ENCODE results near the gene PTAR1.
A peak's percentile ranks its signal among the peaks of the same experiment; 100 is the strongest.
"Not testable (repeated sequence)": the region's sequence is repeated elsewhere in the genome, so short reads cannot be mapped to it uniquely, and the experiment has no call there.

Gene PTAR1

GRCh38 chr9:69799521-69799920 is 39.7 kb upstream of the PTAR1 start:
- CTCF ChIA-PET; H3K27ac ChIP-seq (ENCODE audit: insufficient read depth in 1 of 2, low read depth in 1 of 2, low read length in 2 of 2, poor library complexity in 1 of 2, severe bottlenecking in 2 of 2); H3K4me3 ChIP-seq (ENCODE audit: control insufficient read depth in 1 of 7, extremely low read depth in 1 of 7, insufficient read depth in 4 of 7, low read depth in 2 of 7, low read length in 6 of 7); H3K4me1 ChIP-seq (ENCODE audit: control extremely low read depth in 1 of 4, control insufficient read depth in 4 of 4, insufficient read depth in 4 of 4, low read length in 3 of 4); DNase-seq; H3K9me3 ChIP-seq (ENCODE audit: control extremely low read depth in 1 of 5, control insufficient read depth in 4 of 5, insufficient read depth in 2 of 5, low read depth in 1 of 5, low read length in 4 of 5); POLR2A ChIA-PET; H3K27me3 ChIP-seq (replicated peaks in 2 of 5; ENCODE audit: control insufficient read depth in 4 of 5, insufficient read depth in 5 of 5, low read length in 4 of 5); H3K36me3 ChIP-seq (ENCODE audit: control insufficient read depth in 4 of 4, insufficient read depth in 4 of 4, low read length in 3 of 4): not testable (repeated sequence)
- WGBS (ENCODE audit: insufficient coverage): 96% methylated on average over 17 of the region's 18 CpGs

- no peak overlapping the region for H3K4me3 ChIP-seq (ENCODE audit: control insufficient read depth in 1 of 7, extremely low read depth in 1 of 7, insufficient read depth in 4 of 7, low read depth in 2 of 7, low read length in 6 of 7)
- H3K4me1 ChIP-seq (ENCODE audit: control extremely low read depth in 1 of 4, control insufficient read depth in 4 of 4, insufficient read depth in 4 of 4, low read length in 3 of 4): peaks cover 0 to 5% (median 0%) of the 10 kb centered on the region in 4 experiments
- DNase-seq: no peak
- no peak overlapping the region for H3K27ac ChIP-seq (ENCODE audit: insufficient read depth in 1 of 2, low read depth in 1 of 2, low read length in 2 of 2, poor library complexity in 1 of 2, severe bottlenecking in 2 of 2)
- CTCF ChIA-PET: no interaction called here
- WGBS (ENCODE audit: insufficient coverage): no CpG with 5 or more reads among the region's 4 CpGs
- POLR2A ChIA-PET: no interaction called here
- H3K36me3 ChIP-seq (ENCODE audit: control insufficient read depth in 4 of 4, insufficient read depth in 4 of 4, low read length in 3 of 4): no peaks in the 10 kb centered on the region
- no peaks in the 10 kb centered on the region for H3K27me3 ChIP-seq (replicated peaks in 2 of 5; ENCODE audit: control insufficient read depth in 4 of 5, insufficient read depth in 5 of 5, low read length in 4 of 5)
- no peaks in the 10 kb centered on the region for H3K9me3 ChIP-seq (ENCODE audit: control extremely low read depth in 1 of 5, control insufficient read depth in 4 of 5, insufficient read depth in 2 of 5, low read depth in 1 of 5, low read length in 4 of 5)
Measured at GRCh38 chr9:69798744-69799143, 38.9 kb upstream of the PTAR1 start.

GRCh38 chr9:69797675-69798074 is 37.9 kb upstream of the PTAR1 start:
- POLR2A ChIA-PET: no interaction called here
- WGBS (ENCODE audit: insufficient coverage): no CpG with 5 or more reads among the region's 1 CpG

GRCh38 chr9:69794356-69794755 is 34.5 kb upstream of the PTAR1 start:
- CTCF ChIA-PET: interaction anchor here (1.1 kb wide), 1 partner anchor 19 kb away, joined by 3 read pairs; no protein-coding TSS in a partner anchor
- Histone ChIP-seq H3K4me1 (ENCODE audit: control extremely low read depth in 1 of 4, control insufficient read depth in 4 of 4, insufficient read depth in 4 of 4, low read length in 3 of 4) (peaks cover 0 to 5% (median 0%) of the 10 kb centered on the region in 4 experiments), H3K9me3 (ENCODE audit: control extremely low read depth in 1 of 5, control insufficient read depth in 4 of 5, insufficient read depth in 2 of 5, low read depth in 1 of 5, low read length in 4 of 5) (no peaks in the 10 kb centered on the region), H3K4me3 (ENCODE audit: control insufficient read depth in 1 of 7, extremely low read depth in 1 of 7, insufficient read depth in 4 of 7, low read depth in 2 of 7, low read length in 6 of 7) (no peak overlapping the region), H3K27me3 (replicated peaks in 2 of 5; ENCODE audit: control insufficient read depth in 4 of 5, insufficient read depth in 5 of 5, low read length in 4 of 5) (no peaks in the 10 kb centered on the region), H3K27ac (ENCODE audit: insufficient read depth in 1 of 2, low read depth in 1 of 2, low read length in 2 of 2, poor library complexity in 1 of 2, severe bottlenecking in 2 of 2) (no peak overlapping the region), H3K36me3 (ENCODE audit: control insufficient read depth in 4 of 4, insufficient read depth in 4 of 4, low read length in 3 of 4) (no peaks in the 10 kb centered on the region)
- no CpG with 5 or more reads among the region's 3 CpGs for WGBS (ENCODE audit: insufficient coverage)
- POLR2A ChIA-PET: no interaction called here
- no peak for DNase-seq

More at GRCh38 chr9:69797675-69798074, 37.9 kb upstream of the PTAR1 start:
- DNase-seq: peak in 2 of 3 donors; percentile 78 to 84
- CTCF ChIA-PET: interaction anchor here (0.8 kb wide), 1 partner anchor 124 kb away, joined by 3 read pairs; no protein-coding TSS in a partner anchor
- peaks cover 0 to 5% (median 0%) of the 10 kb centered on the region in 4 experiments for H3K4me1 ChIP-seq (ENCODE audit: control extremely low read depth in 1 of 4, control insufficient read depth in 4 of 4, insufficient read depth in 4 of 4, low read length in 3 of 4)
- no peaks in the 10 kb centered on the region for H3K36me3 ChIP-seq (ENCODE audit: control insufficient read depth in 4 of 4, insufficient read depth in 4 of 4, low read length in 3 of 4)
- no peaks in the 10 kb centered on the region for H3K9me3 ChIP-seq (ENCODE audit: control extremely low read depth in 1 of 5, control insufficient read depth in 4 of 5, insufficient read depth in 2 of 5, low read depth in 1 of 5, low read length in 4 of 5)
- no peak overlapping the region for H3K27ac ChIP-seq (ENCODE audit: insufficient read depth in 1 of 2, low read depth in 1 of 2, low read length in 2 of 2, poor library complexity in 1 of 2, severe bottlenecking in 2 of 2)
- H3K27me3 ChIP-seq (replicated peaks in 2 of 5; ENCODE audit: control insufficient read depth in 4 of 5, insufficient read depth in 5 of 5, low read length in 4 of 5): no peaks in the 10 kb centered on the region
- H3K4me3 ChIP-seq (ENCODE audit: control insufficient read depth in 1 of 7, extremely low read depth in 1 of 7, insufficient read depth in 4 of 7, low read depth in 2 of 7, low read length in 6 of 7): no peak overlapping the region

- Histone ChIP-seq H3K4me3 (ENCODE audit: control insufficient read depth in 1 of 7, extremely low read depth in 1 of 7, insufficient read depth in 4 of 7, low read depth in 2 of 7, low read length in 6 of 7) (no peak overlapping the region), H3K4me1 (ENCODE audit: control extremely low read depth in 1 of 4, control insufficient read depth in 4 of 4, insufficient read depth in 4 of 4, low read length in 3 of 4) (no peaks in the 10 kb centered on the region), H3K27ac (ENCODE audit: insufficient read depth in 1 of 2, low read depth in 1 of 2, low read length in 2 of 2, poor library complexity in 1 of 2, severe bottlenecking in 2 of 2) (no peak overlapping the region), H3K36me3 (ENCODE audit: control insufficient read depth in 4 of 4, insufficient read depth in 4 of 4, low read length in 3 of 4) (no peaks in the 10 kb centered on the region), H3K9me3 (ENCODE audit: control extremely low read depth in 1 of 5, control insufficient read depth in 4 of 5, insufficient read depth in 2 of 5, low read depth in 1 of 5, low read length in 4 of 5) (peaks cover 0 to 1% (median 0%) of the 10 kb centered on the region in 5 experiments), H3K27me3 (replicated peaks in 2 of 5; ENCODE audit: control insufficient read depth in 4 of 5, insufficient read depth in 5 of 5, low read length in 4 of 5) (no peaks in the 10 kb centered on the region)
- no peak for DNase-seq
- CTCF ChIA-PET: interaction anchor here (0.6 kb wide), 1 partner anchor 16 kb away, joined by 3 read pairs; no protein-coding TSS in a partner anchor
- POLR2A ChIA-PET: no interaction called here
Measured at GRCh38 chr9:69785757-69786156, 25.9 kb upstream of the PTAR1 start.

- POLR2A ChIA-PET: no interaction called here
Measured at GRCh38 chr9:69773258-69773657, 13.4 kb upstream of the PTAR1 start.

GRCh38 chr9:69771775-69772418 is 12.1 kb upstream of the PTAR1 start:
- ChIA-PET CTCF (no interaction called here), POLR2A (no interaction called here)
- H3K27me3 ChIP-seq (replicated peaks in 2 of 5; ENCODE audit: control insufficient read depth in 4 of 5, insufficient read depth in 5 of 5, low read length in 4 of 5): no peaks in the 10 kb centered on the region
- H3K4me3 ChIP-seq (ENCODE audit: control insufficient read depth in 1 of 7, extremely low read depth in 1 of 7, insufficient read depth in 4 of 7, low read depth in 2 of 7, low read length in 6 of 7): no peak overlapping the region
- no peaks in the 10 kb centered on the region for H3K9me3 ChIP-seq (ENCODE audit: control extremely low read depth in 1 of 5, control insufficient read depth in 4 of 5, insufficient read depth in 2 of 5, low read depth in 1 of 5, low read length in 4 of 5)
- WGBS (ENCODE audit: insufficient coverage): 89% methylated on average over 4 of the region's 4 CpGs
- H3K4me1 ChIP-seq (ENCODE audit: control extremely low read depth in 1 of 4, control insufficient read depth in 4 of 4, insufficient read depth in 4 of 4, low read length in 3 of 4): no peaks in the 10 kb centered on the region
- H3K36me3 ChIP-seq (ENCODE audit: control insufficient read depth in 4 of 4, insufficient read depth in 4 of 4, low read length in 3 of 4): no peaks in the 10 kb centered on the region
- H3K27ac ChIP-seq (ENCODE audit: insufficient read depth in 1 of 2, low read depth in 1 of 2, low read length in 2 of 2, poor library complexity in 1 of 2, severe bottlenecking in 2 of 2): no peak overlapping the region
- DNase-seq: peak; percentile 12 to 53 (median 47)

More at GRCh38 chr9:69773258-69773657, 13.4 kb upstream of the PTAR1 start:
- no peaks in the 10 kb centered on the region for H3K36me3 ChIP-seq (ENCODE audit: control insufficient read depth in 4 of 4, insufficient read depth in 4 of 4, low read length in 3 of 4)
- WGBS (ENCODE audit: insufficient coverage): no CpG with 5 or more reads among the region's 1 CpG
- no peaks in the 10 kb centered on the region for H3K4me1 ChIP-seq (ENCODE audit: control extremely low read depth in 1 of 4, control insufficient read depth in 4 of 4, insufficient read depth in 4 of 4, low read length in 3 of 4)
- no peak overlapping the region for H3K4me3 ChIP-seq (ENCODE audit: control insufficient read depth in 1 of 7, extremely low read depth in 1 of 7, insufficient read depth in 4 of 7, low read depth in 2 of 7, low read length in 6 of 7)
- H3K27ac ChIP-seq (ENCODE audit: insufficient read depth in 1 of 2, low read depth in 1 of 2, low read length in 2 of 2, poor library complexity in 1 of 2, severe bottlenecking in 2 of 2): no peak overlapping the region
- no peaks in the 10 kb centered on the region for H3K27me3 ChIP-seq (replicated peaks in 2 of 5; ENCODE audit: control insufficient read depth in 4 of 5, insufficient read depth in 5 of 5, low read length in 4 of 5)
- H3K9me3 ChIP-seq (ENCODE audit: control extremely low read depth in 1 of 5, control insufficient read depth in 4 of 5, insufficient read depth in 2 of 5, low read depth in 1 of 5, low read length in 4 of 5): peaks cover 0 to 2% (median 0%) of the 10 kb centered on the region in 5 experiments
- DNase-seq: no peak
- CTCF ChIA-PET: interaction anchor here (0.6 kb wide), 1 partner anchor 113 kb away, joined by 3 read pairs; no protein-coding TSS in a partner anchor

Measured in common myeloid progenitor, CD34-positive (primary cell).